H1 (cell line): Measurements from ENCODE around the gene TGFBR2. TPM values are rescaled to one million over a fixed set of nuclear protein-coding genes. Genes with fewer than 3 reads are reported as not detected.

Experiments
- CTCF ChIA-PET: fragments of 300-600 bp; sonication (Branson Sonifier 250); formaldehyde crosslinking; loops from one replicate; lab custom pipeline; 2021; ENCODE audit not compliant: partially characterized antibody; lab: Charles Lee
- POLR2A ChIA-PET: fragments of 300-600 bp; sonication (Branson Sonifier 250); formaldehyde crosslinking; loops from one replicate; lab custom pipeline; 2021; ENCODE audit warnings: inconsistent platforms; ENCODE audit not compliant: partially characterized antibody; lab: Charles Lee
- DNase-seq, 2 experiments: peaks; one replicate each; pipeline versions ENCODE4 v3.0.0 to v3.0.0-alpha.2; 2010 to 2022; ENCODE audit warnings: low spot score in 2 of 2, low read depth in 1 of 2, mixed read lengths in 1 of 2
- FAIRE-seq: peaks from 2 replicates; lab custom pipeline; 2011; peaks lifted over from hg19 to GRCh38; lab: Jason Lieb, UNC
- H2AFZ ChIP-seq: 2 replicates; pipeline ENCODE4 v1.8.1; 2012; ENCODE audit warnings: low read length, inconsistent platforms
- H2AK5ac ChIP-seq: 2 replicates; pipeline ENCODE4 v1.6.1; 2013; ENCODE audit warnings: low read depth, low read length
- H2BK120ac ChIP-seq: replicated peaks from 2 replicates; pipeline ENCODE3; 2013; ENCODE audit warnings: low read depth, low read length, inconsistent platforms
- H2BK12ac ChIP-seq: 2 replicates; pipeline ENCODE4 v1.6.1; 2013; ENCODE audit warnings: low read depth, low read length
- H2BK15ac ChIP-seq: 2 replicates; pipeline ENCODE4 v1.6.1; 2013; ENCODE audit warnings: low read length
- H2BK20ac ChIP-seq: 2 replicates; pipeline ENCODE4 v1.6.1; 2013; ENCODE audit warnings: low read length
- H2BK5ac ChIP-seq: 2 replicates; pipeline ENCODE4 v1.6.1; 2013; ENCODE audit warnings: low read depth, low read length
- H3K14ac ChIP-seq: 2 replicates; pipeline ENCODE4 v1.6.1; 2013; ENCODE audit warnings: inconsistent platforms; ENCODE audit not compliant: insufficient read length
- H3K18ac ChIP-seq: 2 replicates; pipeline ENCODE4 v1.6.1; 2013; ENCODE audit warnings: low read length; ENCODE audit errors: extremely low read depth
- H3K23ac ChIP-seq: 2 replicates; pipeline ENCODE4 v1.6.1; 2013; ENCODE audit warnings: inconsistent platforms; ENCODE audit not compliant: insufficient read length
- H3K23me2 ChIP-seq: 2 replicates; pipeline ENCODE4 v1.6.1; 2013; ENCODE audit warnings: low read depth, low read length
- H3K27ac ChIP-seq: 2 replicates; pipeline ENCODE4 v1.6.1; 2011; ENCODE audit warnings: low read depth, low read length, inconsistent platforms
- H3K27me3 ChIP-seq, 4 experiments: replicated peaks in 1 of 4; 1 replicate in 1 of 4; 2 replicates in 3 of 4; pipeline versions ENCODE4 v1.6.1 to v1.8.1; 2011 to 2013; ENCODE audit warnings: low read length in 3 of 4, mild to moderate bottlenecking in 3 of 4, inconsistent platforms in 2 of 4, mixed read lengths in 2 of 4, moderate library complexity in 1 of 4; ENCODE audit not compliant: control insufficient read depth in 3 of 4, insufficient read depth in 3 of 4; ENCODE audit errors: extremely low read depth in 1 of 4
- H3K36me3 ChIP-seq, 4 experiments: 2 replicates each; pipeline versions ENCODE4 v1.6.1 to v1.8.1; 2011 to 2013; ENCODE audit warnings: mild to moderate bottlenecking in 4 of 4, low read length in 3 of 4, moderate library complexity in 2 of 4, control low read depth in 1 of 4, inconsistent platforms in 1 of 4; ENCODE audit not compliant: insufficient read depth in 4 of 4, control insufficient read depth in 2 of 4
- H3K4ac ChIP-seq: replicated peaks from 2 replicates; pipeline ENCODE3; 2013; ENCODE audit warnings: low read length, low read depth, mixed read lengths, inconsistent platforms; ENCODE audit not compliant: insufficient read length
- H3K4me1 ChIP-seq, 4 experiments: replicated peaks in 1 of 4; 1 replicate in 1 of 4; 2 replicates in 3 of 4; pipeline versions ENCODE4 v1.6.1 to v1.8.1; 2011 to 2013; ENCODE audit warnings: low read length in 3 of 4, inconsistent platforms in 2 of 4, mixed read lengths in 1 of 4; ENCODE audit not compliant: insufficient read depth in 4 of 4, control insufficient read depth in 3 of 4
- H3K4me2 ChIP-seq, 2 experiments: 2 replicates each; pipeline versions ENCODE4 v1.6.1 to v1.8.1; 2011 to 2013; ENCODE audit warnings: low read depth in 2 of 2, low read length in 2 of 2, control low read depth in 1 of 2, inconsistent platforms in 1 of 2, mild to moderate bottlenecking in 1 of 2; ENCODE audit not compliant: insufficient read depth in 1 of 2
- H3K4me3 ChIP-seq, 4 experiments: fragments of 200-600, 300-600 bp in 1 of 4; sonication (generic), shearing (Covaris generic), sonication (Bioruptor Twin) in 1 of 4; 2 replicates each; pipeline versions ENCODE4 v1.5.1 to v1.8.1; 2011 to 2016; ENCODE audit warnings: low read length in 4 of 4, low read depth in 3 of 4, control low read depth in 2 of 4, inconsistent platforms in 2 of 4, mild to moderate bottlenecking in 2 of 4, mixed read lengths in 1 of 4, moderate library complexity in 1 of 4; ENCODE audit not compliant: insufficient read depth in 2 of 4; ENCODE audit errors: extremely low read depth in 1 of 4
- H3K56ac ChIP-seq: replicated peaks from 2 replicates; pipeline ENCODE3; 2013; ENCODE audit warnings: low read depth, mild to moderate bottlenecking, mixed read lengths, low read length, inconsistent platforms; ENCODE audit not compliant: insufficient read length
- H3K79me1 ChIP-seq: 2 replicates; pipeline ENCODE4 v1.6.1; 2013; ENCODE audit warnings: low read depth, low read length, control low read depth
- H3K79me2 ChIP-seq, 2 experiments: 2 replicates each; pipeline versions ENCODE4 v1.6.1 to v1.8.1; 2012 to 2013; ENCODE audit warnings: low read length in 2 of 2, mild to moderate bottlenecking in 2 of 2, inconsistent platforms in 1 of 2; ENCODE audit not compliant: insufficient read depth in 2 of 2, control insufficient read depth in 1 of 2
- H3K9ac ChIP-seq, 4 experiments: replicated peaks in 1 of 4; 1 replicate in 1 of 4; 2 replicates in 3 of 4; pipeline versions ENCODE4 v1.6.1 to v1.8.1; 2011 to 2013; ENCODE audit warnings: low read depth in 3 of 4, low read length in 3 of 4, control low read depth in 2 of 4, mild to moderate bottlenecking in 2 of 4, moderate library complexity in 2 of 4, inconsistent platforms in 1 of 4; ENCODE audit errors: extremely low read depth in 1 of 4
- H3K9me3 ChIP-seq, 2 experiments: 2 replicates each; pipeline versions ENCODE4 v1.6.1 to v1.8.1; 2012 to 2013; ENCODE audit warnings: mild to moderate bottlenecking in 2 of 2, moderate library complexity in 2 of 2, control low read depth in 1 of 2, inconsistent platforms in 1 of 2, low read depth in 1 of 2, low read length in 1 of 2, mixed read lengths in 1 of 2; ENCODE audit not compliant: insufficient read depth in 2 of 2
- H4K20me1 ChIP-seq, 2 experiments: replicated peaks in 1 of 2; 2 replicates each; pipeline versions ENCODE3 to v1.8.1; 2011 to 2013; ENCODE audit warnings: inconsistent platforms in 2 of 2, low read length in 2 of 2, mild to moderate bottlenecking in 1 of 2; ENCODE audit not compliant: insufficient read depth in 2 of 2, control insufficient read depth in 1 of 2
- H4K5ac ChIP-seq: 2 replicates; pipeline ENCODE4 v1.6.1; 2013; ENCODE audit warnings: low read length, low read depth, mixed read lengths, inconsistent platforms; ENCODE audit not compliant: insufficient read length
- H4K8ac ChIP-seq: 2 replicates; pipeline ENCODE4 v1.8.0; 2013; ENCODE audit warnings: mild to moderate bottlenecking, moderate library complexity, low read length, inconsistent platforms; ENCODE audit not compliant: insufficient read depth; ENCODE audit errors: extremely low read depth
- H4K91ac ChIP-seq: replicated peaks from 2 replicates; pipeline ENCODE3; 2013; ENCODE audit warnings: low read length, mixed read lengths, inconsistent platforms; ENCODE audit not compliant: insufficient read length
- BACH1 ChIP-seq: IDR thresholded peaks from 2 replicates; pipeline ENCODE4 v1.6.1; 2012; ENCODE audit warnings: low read length, improper control_type of control experiment
- RAD21 ChIP-seq, 2 experiments: IDR thresholded peaks in 1 of 2; conservative IDR thresholded peaks in 1 of 2; 2 replicates each; pipeline ENCODE4 v1.6.1; 2011; ENCODE audit warnings: low read depth in 2 of 2, low read length in 2 of 2, improper control_type of control experiment in 1 of 2, inconsistent platforms in 1 of 2, mild to moderate bottlenecking in 1 of 2, moderate library complexity in 1 of 2
- WGBS, 2 experiments: shearing (Covaris generic) in 1 of 2; methylation state at CpG; one replicate each; pipeline versions ENCODE4 v1.1.6 to v1.1.7; 2013 to 2015; ENCODE audit warnings: low lambda C conversion rate in 2 of 2, mixed read lengths in 2 of 2, inconsistent platforms in 1 of 2, low coverage in 1 of 2, missing lambda C conversion rate in 1 of 2; ENCODE audit not compliant: insufficient replicate concordance in 2 of 2, insufficient coverage in 1 of 2, insufficient read length in 1 of 2; ENCODE audit errors: extremely low coverage in 1 of 2, missing lambda C conversion rate in 1 of 2; 5-methylcytosine and 5-hydroxymethylcytosine counted together
- polyA plus RNA-seq, 7 experiments: library from polyadenylated mRNA; depleted of rRNA in 3 of 7; stranded (reverse) in 5 of 7; unstranded in 2 of 7; fragments of >200 nt in 5 of 7; fragments of 200-250 nt in 2 of 7; gene quantifications; 1 replicate in 5 of 7; 2 replicates in 1 of 7; 4 replicates in 1 of 7; pipeline versions ENCODE4 v1.2.1 to v1.2.3, GENCODE V29; 2011 to 2013; ENCODE audit warnings: missing spikeins in 2 of 7, mixed read lengths in 2 of 7
- total RNA-seq: library from RNA; stranded (reverse); fragmentation: NEBNext Ultra II Directional; extraction: Animal tissue kit (Norgen Biotek cat#: 25700); gene quantifications from 2 replicates; pipeline ENCODE4 v1.2.1, GENCODE V29; 2021

TGFBR2 gene
- total and polyA plus RNA-seq, 2 of the 8 experiments (the other 6 are each of a cell fraction or from before 2014, with no cell fraction given), result 4.2 to 7.4 TPM

- no peak overlapping the region for H2BK20ac ChIP-seq
- H4K8ac ChIP-seq, result no peak overlapping the region
- WGBS, 2 experiments, result 100% methylated on average over 4 of the region's 4 CpGs; no CpG with 5 or more reads in 1 of the 2 experiments
- H3K9me3 ChIP-seq, result no peaks in the 10 kb centered on the region
- no peak overlapping the region for H2AFZ ChIP-seq
- H3K14ac ChIP-seq, result no peak overlapping the region
- H2BK120ac ChIP-seq, result no peak overlapping the region
- H2AK5ac ChIP-seq, result no peak overlapping the region
- TF ChIP-seq BACH1 (no peak), RAD21 (IDR thresholded peaks at IDR 0.05 in 1 of 2, conservative IDR thresholded peaks at IDR 0.05 in 1 of 2; ENCODE audit: low read depth in 2 of 2, low read length in 2 of 2) (peak; percentile 14 to 25; a peak in 2 of 4 replicates)
- H4K20me1 ChIP-seq, result no peaks in the 10 kb centered on the region
- no peak overlapping the region for H3K4me2 ChIP-seq
- no peak overlapping the region for H3K4ac ChIP-seq
- H3K4me3 ChIP-seq, result no peak overlapping the region
- H2BK12ac ChIP-seq, result no peak overlapping the region
- no peak for FAIRE-seq
- H3K27ac ChIP-seq, result no peak overlapping the region
- H3K27me3 ChIP-seq, result peaks cover 0 to 2% (median 0%) of the 10 kb centered on the region in 4 experiments; a peak in 1 of 7 replicates
- no peak overlapping the region for H2BK15ac ChIP-seq
- no peaks in the 10 kb centered on the region; the same call in 1 of the 2 replicates for H3K23me2 ChIP-seq
- DNase-seq, result no peak
- H3K79me1 ChIP-seq, result no peaks in the 10 kb centered on the region
- no peak overlapping the region for H3K56ac ChIP-seq
- no peak overlapping the region for H2BK5ac ChIP-seq
- no peak overlapping the region for H4K91ac ChIP-seq
- ChIA-PET POLR2A (no interaction called here), CTCF (interaction anchor here (0.9 to 1.2 kb wide), 2 partner anchors 10 to 12 kb away, joined by 3 to 4 read pairs; no protein-coding TSS in a partner anchor)
- no peak overlapping the region for H3K23ac ChIP-seq
- H3K9ac ChIP-seq, result no peak overlapping the region
- H3K79me2 ChIP-seq, result no peaks in the 10 kb centered on the region
- H4K5ac ChIP-seq, result no peak overlapping the region
- no peaks in the 10 kb centered on the region for H3K4me1 ChIP-seq
- H3K36me3 ChIP-seq, result no peaks in the 10 kb centered on the region
- H3K18ac ChIP-seq, result no peak overlapping the region
Observed at GRCh38 chr3:30728143-30728542, 121.7 kb downstream of the TGFBR2 start.
